GM19035 (cell line): ENCODE data around the gene VWA3A.
"Not testable (repeated sequence)": the region's sequence is repeated elsewhere in the genome, so short reads cannot be mapped to it uniquely, and the experiment has no call there.

Experiments
- ATAC-seq: cut with Tn5 transposase; IDR thresholded peaks from one replicate; pipeline ENCODE4 v1.9.1; 2021; ENCODE audit not compliant: unreplicated experiment

The VWA3A gene

GRCh38 chr16:22081050-22081449 is 11.3 kb upstream of the VWA3A start:
- ATAC-seq, result no peak

- no peak for ATAC-seq
Measured at GRCh38 chr16:22086440-22086839, 5.9 kb upstream of the VWA3A start.

DNA sequence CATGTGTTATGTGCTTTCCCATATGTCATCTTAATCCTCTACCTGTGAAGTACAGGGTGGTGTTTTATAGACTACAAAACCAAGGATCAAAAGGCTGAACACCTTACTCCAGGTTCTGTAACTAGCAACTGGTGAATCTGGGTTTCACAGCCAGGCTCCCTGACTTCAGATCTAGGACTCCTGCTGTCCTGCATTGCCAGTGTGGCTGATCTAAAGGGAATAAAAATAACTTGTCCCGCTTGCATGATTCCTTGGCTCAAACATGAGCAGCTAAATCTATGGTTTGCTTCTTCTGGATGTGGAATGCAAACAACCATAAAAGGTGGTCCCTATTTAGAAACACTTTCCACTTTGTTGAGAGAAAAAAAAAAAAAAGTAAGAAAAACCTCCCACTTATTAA is 3.7 kb upstream of the VWA3A start:
- ATAC-seq, result no peak

DNA sequence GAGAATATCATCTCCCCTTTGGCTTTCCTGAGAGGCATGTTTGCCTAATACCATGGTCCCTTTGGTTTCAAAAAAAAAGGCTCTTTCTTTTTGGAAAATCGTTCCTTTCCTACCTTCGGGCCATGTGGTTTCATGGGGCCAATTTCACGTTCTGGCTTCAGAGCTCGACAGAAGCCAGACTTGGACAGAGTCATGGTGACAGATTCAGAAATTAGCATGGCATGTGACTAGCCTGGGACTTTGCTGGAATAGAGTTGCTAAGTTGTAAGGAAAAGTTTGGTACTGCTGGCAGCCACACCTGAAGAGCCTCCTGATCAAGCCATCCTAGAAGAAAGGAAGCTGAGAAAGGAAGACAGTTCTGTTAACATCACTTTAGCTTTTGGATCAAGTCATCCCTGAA is 2.4 kb upstream of the VWA3A start:
- no peak for ATAC-seq

- ATAC-seq, result no peak
Measured at GRCh38 chr16:22091721-22092120, 620 bp upstream of the VWA3A start.

- no peak for ATAC-seq
Measured at GRCh38 chr16:22093331-22093730, 990 bp downstream of the VWA3A start.

- no peak for ATAC-seq
Measured at GRCh38 chr16:22093996-22094395, 1.7 kb downstream of the VWA3A start.

DNA sequence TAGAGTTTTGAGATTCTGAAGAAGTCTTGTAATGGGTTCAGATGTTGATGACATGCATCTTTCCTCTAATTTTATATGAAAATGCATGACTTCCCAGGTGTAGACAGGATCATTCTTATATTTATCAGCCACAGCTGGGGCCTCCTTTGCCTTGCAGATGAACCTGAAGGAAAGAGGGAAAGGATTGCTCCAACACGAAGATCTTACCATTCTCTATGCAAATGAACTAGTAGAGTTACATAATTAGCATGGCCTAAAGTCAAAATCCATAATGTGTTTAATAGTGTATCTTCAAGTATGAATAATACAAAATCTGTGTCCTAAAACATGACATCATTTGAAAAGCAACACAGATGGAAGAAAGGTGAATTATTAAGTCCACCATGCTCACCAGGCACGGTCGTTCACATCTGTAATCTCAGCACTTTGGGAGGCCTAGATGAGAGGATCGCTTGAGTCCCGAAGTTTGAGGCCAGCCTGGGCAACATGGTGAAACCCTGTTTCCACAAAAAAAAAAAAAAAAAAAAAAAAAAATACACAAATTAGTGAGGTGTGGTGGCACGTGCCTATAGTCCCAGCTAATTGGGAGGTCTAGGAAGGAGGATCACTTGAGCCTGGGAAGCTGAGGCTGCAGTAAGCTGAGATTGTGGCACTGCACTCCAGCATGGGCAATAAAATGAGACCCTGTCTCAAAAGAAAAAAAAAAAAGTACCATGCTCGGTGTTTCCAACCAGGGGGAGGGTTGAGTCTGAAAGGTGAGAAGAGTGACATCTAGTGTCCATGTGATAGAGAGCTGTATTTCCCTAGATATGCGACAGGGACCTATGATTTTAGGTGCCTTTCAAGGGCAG is 6.3 kb downstream of the VWA3A start:
- ATAC-seq, result no peak

DNA sequence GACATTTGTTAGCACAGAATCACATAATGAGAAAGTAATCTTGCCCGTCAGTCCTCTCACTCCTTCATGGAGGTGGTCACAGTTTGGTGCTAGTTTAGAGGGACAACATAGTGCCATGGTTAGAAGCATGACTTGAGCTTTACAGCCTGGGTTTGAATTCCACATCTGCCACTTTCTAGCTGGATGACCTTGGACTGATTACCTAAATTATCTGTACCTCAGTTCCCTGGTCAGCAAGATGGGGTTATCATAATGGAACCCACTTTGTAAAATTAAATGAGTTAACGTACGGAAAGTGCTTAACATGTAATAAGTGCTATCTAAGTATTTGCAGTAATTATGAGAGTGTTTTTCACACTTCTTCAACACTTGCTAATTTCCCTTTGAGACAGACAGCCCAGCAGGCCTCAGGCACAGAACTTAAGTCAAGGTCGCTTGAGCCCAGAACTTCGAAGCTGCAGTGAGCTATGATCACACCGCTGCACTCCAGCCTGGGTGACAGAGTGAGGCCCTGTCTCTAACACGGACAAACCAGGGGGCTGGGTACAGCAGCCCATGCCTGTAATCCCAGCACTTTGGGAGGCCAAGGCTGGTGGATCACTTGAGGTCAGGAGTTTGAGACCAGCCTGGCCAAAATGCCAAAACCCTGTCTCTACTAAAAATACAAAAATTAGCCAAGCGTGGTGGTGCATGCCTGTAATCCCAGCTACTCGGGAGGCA is 7.1 kb downstream of the VWA3A start:
- no peak for ATAC-seq

DNA sequence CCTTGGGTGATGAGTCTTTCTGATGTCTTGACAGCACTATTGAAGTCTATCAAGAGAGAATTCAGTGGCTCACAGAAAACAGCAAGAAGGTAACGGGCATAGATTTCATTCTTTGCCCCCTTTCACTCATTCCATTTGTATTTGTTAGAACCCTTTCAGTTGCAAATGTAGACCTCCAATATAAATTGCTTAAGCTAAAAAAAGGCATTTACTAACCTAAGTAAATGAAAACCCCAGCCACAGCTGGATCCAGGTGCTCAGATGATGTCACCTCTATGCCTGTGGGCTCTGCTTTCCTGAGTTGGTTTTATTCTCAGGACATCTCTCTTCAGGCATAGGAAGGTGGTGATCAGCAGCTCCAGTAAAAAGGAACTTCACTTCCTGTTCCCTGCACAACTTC is 11.1 kb downstream of the VWA3A start:
- no peak for ATAC-seq

- ATAC-seq, result no peak
Measured at GRCh38 chr16:22109258-22109898, 17.0 kb downstream of the VWA3A start.

DNA sequence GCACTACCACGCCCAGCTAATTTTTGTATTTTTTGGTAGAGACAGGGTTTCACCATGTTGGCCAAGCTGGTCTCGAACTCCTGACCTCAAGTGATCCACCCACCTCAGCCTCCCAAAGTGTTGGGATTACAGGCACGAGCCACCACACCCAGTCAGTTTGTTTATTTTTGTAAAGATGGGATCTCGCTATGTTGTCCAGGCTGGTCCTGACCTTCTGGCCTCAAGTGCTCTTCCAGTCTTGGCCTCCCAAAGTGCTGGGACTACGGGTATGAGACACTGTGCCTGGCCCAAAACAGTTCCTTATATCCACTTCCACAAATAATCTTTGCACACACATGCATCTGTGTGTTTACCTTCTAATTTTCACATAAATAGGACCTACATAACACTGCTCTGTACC is 19.3 kb downstream of the VWA3A start:
- not testable (repeated sequence) for ATAC-seq

DNA sequence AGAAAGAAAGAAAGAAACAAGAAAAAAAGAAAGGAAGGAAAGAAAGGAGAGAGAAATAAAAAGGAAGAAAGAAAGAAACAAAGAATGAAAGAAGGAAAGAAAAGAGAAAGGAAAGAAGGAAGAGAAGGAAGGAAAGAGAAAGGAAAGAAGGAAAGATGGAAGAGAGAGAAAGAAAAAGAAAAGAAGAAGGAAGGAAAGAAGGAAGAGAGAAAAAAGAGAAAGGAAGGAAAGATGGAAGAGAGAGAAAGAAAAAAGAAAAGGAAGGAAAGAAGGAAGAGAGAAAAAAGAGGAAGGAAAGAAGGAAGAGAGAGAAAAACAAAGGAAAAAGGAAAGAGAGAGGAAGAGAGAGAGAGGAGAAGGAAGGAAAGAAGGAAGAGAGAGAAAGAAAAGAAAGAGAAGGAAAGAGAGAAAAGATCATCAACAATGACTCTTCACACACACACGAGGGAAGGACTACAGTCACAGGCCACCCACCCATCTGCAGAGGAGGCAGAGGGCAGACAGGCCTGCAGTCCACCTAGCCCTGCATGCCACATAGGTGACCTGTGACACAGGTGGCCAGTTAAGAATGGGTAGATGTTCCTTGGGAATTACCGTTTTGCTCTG is 23.9 kb downstream of the VWA3A start:
- ATAC-seq, result no peak

GRCh38 chr16:22117609-22118008 is 25.3 kb downstream of the VWA3A start:
- no peak for ATAC-seq

GRCh38 chr16:22120440-22120839 is 28.1 kb downstream of the VWA3A start:
- no peak for ATAC-seq

GRCh38 chr16:22122239-22122638 is 29.9 kb downstream of the VWA3A start:
- no peak for ATAC-seq

GRCh38 chr16:22123146-22123545 is 30.8 kb downstream of the VWA3A start:
- no peak for ATAC-seq

GRCh38 chr16:22123759-22124490 is 31.6 kb downstream of the VWA3A start:
- ATAC-seq, result no peak

DNA sequence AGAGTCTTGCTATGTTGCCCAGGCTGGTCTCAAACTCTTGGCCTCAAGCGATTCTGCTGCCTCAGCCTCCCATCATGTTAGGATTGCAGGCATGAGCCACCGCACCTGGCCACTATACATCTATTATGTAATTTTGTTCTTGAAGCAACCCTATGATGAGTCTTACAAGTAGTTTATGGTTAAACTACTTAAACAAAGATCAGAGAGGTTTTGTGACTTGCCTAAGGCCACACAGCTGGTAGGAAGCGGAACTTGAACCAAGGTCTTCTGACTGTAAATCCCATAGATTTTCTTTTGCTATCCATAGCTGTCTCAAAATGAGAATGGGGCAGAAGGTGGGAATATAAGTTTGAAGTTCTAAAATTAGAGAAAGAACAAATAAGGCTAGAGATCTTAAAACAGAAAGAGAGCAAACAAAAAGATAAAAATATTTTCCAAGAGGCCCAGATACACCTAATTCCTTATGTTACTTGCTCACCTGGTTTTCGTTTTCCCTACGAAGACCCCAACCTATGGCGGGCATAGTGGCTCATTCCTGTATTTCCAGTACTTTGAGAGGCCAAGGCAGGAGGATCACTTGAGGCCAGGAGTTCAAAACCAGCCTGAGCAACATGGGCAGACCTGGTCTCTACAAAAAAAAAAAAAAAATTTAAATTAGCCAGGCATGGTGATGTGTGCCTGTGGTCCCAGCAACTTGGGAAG is 32.4 kb downstream of the VWA3A start:
- no peak for ATAC-seq

DNA sequence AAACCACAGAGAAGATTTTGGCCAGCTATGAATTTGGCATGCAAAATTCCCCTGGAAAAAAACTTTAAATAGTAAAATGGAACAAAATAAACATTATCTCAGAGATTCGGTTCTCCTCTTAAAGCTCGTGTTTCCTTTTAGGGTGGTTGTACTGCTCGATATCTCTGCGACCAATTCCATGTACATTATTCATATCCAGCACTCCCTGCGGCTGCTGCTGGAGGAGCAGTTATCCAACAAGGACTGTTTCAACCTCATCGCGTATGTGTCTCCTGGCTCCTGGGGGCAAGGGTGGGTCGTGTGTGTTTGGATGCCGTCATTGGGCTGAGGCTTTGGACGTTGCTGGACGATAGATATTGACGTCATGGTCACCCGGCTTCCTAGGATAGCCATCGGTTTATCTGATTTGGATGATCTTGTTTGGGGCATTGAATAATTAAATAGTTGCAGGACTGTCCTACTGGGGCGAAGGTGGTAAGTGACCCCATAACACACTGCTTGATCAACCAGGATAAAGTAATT is 33.8 kb downstream of the VWA3A start:
- no peak for ATAC-seq
